HCT116 (cell line): Measurements from ENCODE around the gene BOD1L1. TPM values are rescaled to one million over a fixed set of nuclear protein-coding genes. Genes with fewer than 3 reads are reported as not detected.

Experiments
- ATAC-seq: fragments of 200-7000 bp; cut with Tn5 transposase; 2 replicates; pipeline ENCODE4 v1.9.1; 2020; ENCODE audit warnings: mild to moderate bottlenecking, moderate library complexity
- BruUV-seq: library from RNA; stranded (reverse); fragments of 400-500 nt; replicated peaks from 2 replicates; lab custom pipeline; 2021; lab: Mats Ljungman, UMichigan
- CTCF ChIA-PET: fragments of 300-600 bp; sonication (Branson Sonifier 250); formaldehyde crosslinking; loops from one replicate; lab custom pipeline; 2021; ENCODE audit warnings: antibody characterized with exemption; lab: Charles Lee
- POLR2A ChIA-PET: fragments of 300-600, 350-600 bp; sonication (Branson Sonifier 250); formaldehyde crosslinking; loops from one replicate; lab custom pipeline; 2021; ENCODE audit warnings: antibody characterized with exemption; lab: Charles Lee
- RAD21 ChIA-PET, 2 experiments: fragments of 300-600 bp; sonication (Branson Sonifier 250); formaldehyde crosslinking; loops; one replicate each; lab custom pipeline; 2023; ENCODE audit warnings: low total read pairs in 2 of 2; ENCODE audit not compliant: uncharacterized antibody in 2 of 2, unreplicated experiment in 2 of 2, low non-redundant PET in 1 of 2; lab: Charles Lee
- DNase-seq: peaks from one replicate; pipeline ENCODE4 v3.0.0-alpha.2; 2010; ENCODE audit warnings: low read depth, low spot score
- H2AFZ ChIP-seq: fragments of 200-600 bp; shearing (Covaris generic), sonication (generic); 2 replicates; pipeline ENCODE4 v1.6.1; 2017; ENCODE audit warnings: low read depth, mixed run types, mixed read lengths, antibody characterized with exemption, low read length; ENCODE audit not compliant: poor library complexity, severe bottlenecking
- H3K27ac ChIP-seq: 2 replicates; pipeline ENCODE4 v1.5.1; 2012; ENCODE audit warnings: low read depth, low read length
- H3K27me3 ChIP-seq: fragments of 200-600 bp; sonication (generic); 2 replicates; pipeline ENCODE4 v1.6.1; 2016; ENCODE audit warnings: mixed run types, low read length, mixed read lengths; ENCODE audit not compliant: insufficient read depth
- H3K36me3 ChIP-seq, 2 experiments: fragments of 200-500 bp in 1 of 2; fragments of 200-600 bp in 1 of 2; sonication (Bioruptor generic) in 1 of 2; sonication (generic) in 1 of 2; 2 replicates each; pipeline versions ENCODE4 v1.5.1 to v1.6.1; 2014 to 2016; ENCODE audit warnings: low read length in 2 of 2, inconsistent platforms in 1 of 2, mixed read lengths in 1 of 2, mixed run types in 1 of 2; ENCODE audit not compliant: insufficient read depth in 2 of 2, control insufficient read depth in 1 of 2
- H3K4me1 ChIP-seq, 2 experiments: fragments of 200-600 bp in 1 of 2; sonication (generic) in 1 of 2; 2 replicates each; pipeline versions ENCODE4 v1.5.1 to v1.6.1; 2012 to 2017; ENCODE audit warnings: low read length in 2 of 2, inconsistent platforms in 1 of 2, mild to moderate bottlenecking in 1 of 2, mixed read lengths in 1 of 2, mixed run types in 1 of 2, moderate library complexity in 1 of 2; ENCODE audit not compliant: insufficient read depth in 2 of 2, control insufficient read depth in 1 of 2
- H3K4me2 ChIP-seq: fragments of 200-600 bp; sonication (generic); 2 replicates; pipeline ENCODE4 v1.6.1; 2017; ENCODE audit warnings: mixed run types, low read length, mixed read lengths
- H3K4me3 ChIP-seq, 2 experiments: fragments of 200-600 bp in 1 of 2; sonication (generic) in 1 of 2; replicated peaks in 1 of 2; 2 replicates each; pipeline ENCODE4 v1.5.1; 2011 to 2016; ENCODE audit warnings: low read length in 2 of 2, control low read depth in 1 of 2, low read depth in 1 of 2, mild to moderate bottlenecking in 1 of 2, mixed read lengths in 1 of 2, mixed run types in 1 of 2
- H3K79me2 ChIP-seq: fragments of 200-600 bp; sonication (generic); 2 replicates; pipeline ENCODE4 v1.6.1; 2017; ENCODE audit warnings: mild to moderate bottlenecking, mixed run types, low read length, moderate library complexity, mixed read lengths; ENCODE audit not compliant: insufficient read depth
- H3K9ac ChIP-seq: fragments of 200-600 bp; sonication (generic); 2 replicates; pipeline ENCODE4 v1.6.1; 2016; ENCODE audit warnings: low read length, mixed read lengths
- H3K9me2 ChIP-seq: fragments of 200-600 bp; sonication (generic), shearing (Covaris generic); 2 replicates; pipeline ENCODE4 v1.6.1; 2017; ENCODE audit warnings: mixed run types, mild to moderate bottlenecking, moderate library complexity; ENCODE audit not compliant: insufficient read depth
- H3K9me3 ChIP-seq, 2 experiments: fragments of 200-500 bp in 1 of 2; fragments of 200-600 bp in 1 of 2; sonication (Bioruptor generic) in 1 of 2; sonication (generic) in 1 of 2; 2 replicates each; pipeline ENCODE4 v1.6.1; 2014 to 2017; ENCODE audit warnings: low read length in 2 of 2, mixed read lengths in 2 of 2, inconsistent platforms in 1 of 2, low read depth in 1 of 2, mild to moderate bottlenecking in 1 of 2, mixed run types in 1 of 2, moderate library complexity in 1 of 2; ENCODE audit not compliant: control insufficient read depth in 1 of 2, insufficient read depth in 1 of 2
- H4K20me1 ChIP-seq: fragments of 200-600 bp; sonication (generic), shearing (Covaris generic); 2 replicates; pipeline ENCODE4 v1.6.1; 2017; ENCODE audit warnings: mixed run types, mild to moderate bottlenecking, moderate library complexity; ENCODE audit not compliant: insufficient read depth
- ATF3 ChIP-seq: IDR thresholded peaks from 2 replicates; pipeline ENCODE4 v1.6.1; 2012
- CBX3 ChIP-seq: IDR thresholded peaks from 2 replicates; pipeline ENCODE4 v1.6.1; 2012; ENCODE audit warnings: low read depth
- CEBPB ChIP-seq: IDR thresholded peaks from 2 replicates; pipeline ENCODE4 v1.6.1; 2012; ENCODE audit warnings: low read depth
- EGR1 ChIP-seq: IDR thresholded peaks from 2 replicates; pipeline ENCODE4 v1.6.1; 2012; ENCODE audit warnings: low read depth
- ELF1 ChIP-seq: IDR thresholded peaks from 2 replicates; pipeline ENCODE4 v1.6.1; 2012; ENCODE audit warnings: low read depth, borderline replicate concordance
- EZH2 ChIP-seq: fragments of 200-600 bp; sonication (generic); IDR thresholded peaks from 2 replicates; pipeline ENCODE4 v1.6.1; 2017; ENCODE audit warnings: antibody characterized with exemption, mixed run types
- MAX ChIP-seq: IDR thresholded peaks from 2 replicates; pipeline ENCODE4 v1.6.1; 2012
- POLR2A ChIP-seq: IDR thresholded peaks from 2 replicates; pipeline ENCODE4 v1.7.0; 2011; ENCODE audit warnings: borderline replicate concordance; ENCODE audit not compliant: insufficient read depth, insufficient read length; ENCODE audit errors: extremely low read depth
- RAD21 ChIP-seq: IDR thresholded peaks from 2 replicates; pipeline ENCODE4 v1.6.1; 2012; ENCODE audit warnings: low read depth, mild to moderate bottlenecking
- SIN3A ChIP-seq: IDR thresholded peaks from 2 replicates; pipeline ENCODE4 v1.6.1; 2012; ENCODE audit warnings: low read depth
- SP1 ChIP-seq: IDR thresholded peaks from 2 replicates; pipeline ENCODE4 v1.6.1; 2012; ENCODE audit warnings: low read depth
- SRF ChIP-seq: IDR thresholded peaks from 2 replicates; pipeline ENCODE4 v1.6.1; 2012; ENCODE audit warnings: low read depth
- TCF7L2 ChIP-seq: IDR thresholded peaks from 2 replicates; pipeline ENCODE4 v1.7.0; 2011; ENCODE audit warnings: borderline replicate concordance, inconsistent platforms; ENCODE audit not compliant: insufficient read depth, insufficient read length; ENCODE audit errors: extremely low read depth
- YY1 ChIP-seq: IDR thresholded peaks from 2 replicates; pipeline ENCODE4 v1.6.1; 2011; ENCODE audit warnings: low read length, low read depth, moderate library complexity, mild to moderate bottlenecking; ENCODE audit not compliant: insufficient replicate concordance; ENCODE audit errors: extremely low read depth
- ZBTB33 ChIP-seq: IDR thresholded peaks from 2 replicates; pipeline ENCODE4 v1.6.1; 2011; ENCODE audit warnings: mild to moderate bottlenecking, low read length, moderate library complexity; ENCODE audit not compliant: insufficient replicate concordance; ENCODE audit errors: extremely low read depth
- intact Hi-C: fragments of 100-400 bp; cut with micrococcal nuclease; formaldehyde crosslinking; loops from 2 replicates; pipeline ENCODE4 v1.10.0; 2022
- total RNA-seq: library from RNA; stranded (reverse); gene quantifications from one replicate; pipeline ENCODE4 v1.2.1, GENCODE V29; 2021; ENCODE audit not compliant: unreplicated experiment

BOD1L1 gene
- total RNA-seq, 1 experiment from 2014 or later: 22.4 TPM

- TF ChIP-seq TCF7L2: no peak
- TF ChIP-seq SIN3A: no peak
- no peak for TF ChIP-seq EGR1
- no peak for TF ChIP-seq SRF
- TF ChIP-seq SP1: no peak
- TF ChIP-seq RAD21: no peak
- no peak for TF ChIP-seq ELF1
- no peak for TF ChIP-seq CEBPB
- no peak for TF ChIP-seq ZBTB33
- no peak for TF ChIP-seq YY1
Observed at GRCh38 chr4:13588954-13589353, 38.6 kb downstream of the BOD1L1 start (continued).

- RAD21 ChIA-PET: no interaction called here
- CTCF ChIA-PET: no interaction called here
Observed at GRCh38 chr4:13584481-13584880, 43.0 kb downstream of the BOD1L1 start.

More at GRCh38 chr4:13584481-13584880, 43.0 kb downstream of the BOD1L1 start:
- no peak overlapping the region for H3K4me2 ChIP-seq
- peaks cover 23 to 38% of the 10 kb centered on the region in 2 experiments for H3K36me3 ChIP-seq
- H3K27me3 ChIP-seq: no peaks in the 10 kb centered on the region
- H3K27ac ChIP-seq: no peak overlapping the region
- H3K4me3 ChIP-seq: no peak overlapping the region
- no peaks in the 10 kb centered on the region for H3K4me1 ChIP-seq
- no peak overlapping the region for H2AFZ ChIP-seq
- BruUV-seq: no TSS peak
- no peaks in the 10 kb centered on the region for H4K20me1 ChIP-seq
- TF ChIP-seq ELF1 (no peak), YY1 (no peak), ATF3 (no peak), CBX3 (no peak), EGR1 (no peak), MAX (no peak), EZH2 (no peak), CEBPB (no peak), POLR2A (no peak), SP1 (no peak)
- no peaks in the 10 kb centered on the region for H3K9me2 ChIP-seq
- intact Hi-C loops: no loop called here
- H3K9me3 ChIP-seq: no peaks in the 10 kb centered on the region
- ATAC-seq: no peak
- no peak for DNase-seq
- POLR2A ChIA-PET: no interaction called here
- no peaks in the 10 kb centered on the region for H3K79me2 ChIP-seq
- no peak overlapping the region for H3K9ac ChIP-seq
